Panc1 (cell line): Measurements from ENCODE around the gene RSAD2. TPM values are rescaled to one million over a fixed set of nuclear protein-coding genes. Genes with fewer than 3 reads are reported as not detected.

ENCODE experiments used
- ATAC-seq: fragments of 200-7000 bp; cut with Tn5 transposase; 2 replicates; pipeline ENCODE4 v1.9.1; 2020; ENCODE audit warnings: mild to moderate bottlenecking, moderate library complexity
- BruUV-seq: library from RNA; stranded (reverse); fragments of 400-500 nt; replicated peaks from 2 replicates; lab custom pipeline; 2021; lab: Mats Ljungman, UMichigan
- CTCF ChIA-PET: fragments of 300-600 bp; sonication (Branson Sonifier 250); formaldehyde crosslinking; loops from one replicate; lab custom pipeline; 2022; ENCODE audit warnings: antibody characterized with exemption; lab: Charles Lee
- POLR2A ChIA-PET: fragments of 300-600 bp; sonication (Branson Sonifier 250); formaldehyde crosslinking; loops from one replicate; lab custom pipeline; 2022; ENCODE audit warnings: antibody characterized with exemption; lab: Charles Lee
- DNase-seq: peaks from one replicate; pipeline ENCODE4 v3.0.0-alpha.2; 2010; ENCODE audit warnings: low read depth, low spot score
- H3K27ac ChIP-seq: 2 replicates; pipeline ENCODE4 v1.5.1; 2011; ENCODE audit warnings: mild to moderate bottlenecking, low read length, inconsistent platforms
- H3K27me3 ChIP-seq: fragments of 200-500 bp; sonication (Bioruptor generic); 2 replicates; pipeline ENCODE4 v1.6.0; 2014; ENCODE audit warnings: low read length, inconsistent platforms; ENCODE audit not compliant: control insufficient read depth, insufficient read depth
- H3K36me3 ChIP-seq: fragments of 200-500 bp; sonication (Bioruptor generic); 2 replicates; pipeline ENCODE4 v1.5.1; 2014; ENCODE audit warnings: inconsistent platforms, mild to moderate bottlenecking, low read length, moderate library complexity; ENCODE audit not compliant: control insufficient read depth, insufficient read depth
- H3K4me1 ChIP-seq: 2 replicates; pipeline ENCODE4 v1.5.1; 2011; ENCODE audit warnings: inconsistent platforms, mild to moderate bottlenecking, low read length, moderate library complexity; ENCODE audit not compliant: control insufficient read depth, insufficient read depth
- H3K4me3 ChIP-seq, 2 experiments: 2 replicates each; pipeline ENCODE4 v1.5.1; 2011 to 2012; ENCODE audit warnings: low read depth in 2 of 2, low read length in 2 of 2, mild to moderate bottlenecking in 2 of 2, inconsistent platforms in 1 of 2, moderate library complexity in 1 of 2
- H3K9me3 ChIP-seq: fragments of 200-500 bp; sonication (Bioruptor generic); 2 replicates; pipeline ENCODE4 v1.5.1; 2014; ENCODE audit warnings: low read depth, mild to moderate bottlenecking, inconsistent platforms, low read length, moderate library complexity; ENCODE audit not compliant: control insufficient read depth, insufficient read depth
- CTCF ChIP-seq: fragments of 450-650 bp; IDR thresholded peaks from 2 replicates; pipeline ENCODE4 v1.5.1; 2017; ENCODE audit warnings: mild to moderate bottlenecking
- POLR2AphosphoS5 ChIP-seq: IDR thresholded peaks from 2 replicates; pipeline ENCODE4 v1.6.1; 2012; ENCODE audit warnings: mild to moderate bottlenecking, low read depth, low read length, moderate library complexity
- REST ChIP-seq, 2 experiments: IDR thresholded peaks; 2 replicates each; pipeline ENCODE4 v1.6.1; 2011 to 2012; ENCODE audit warnings: low read depth in 2 of 2, control low read depth in 1 of 2, low read length in 1 of 2, mild to moderate bottlenecking in 1 of 2, moderate library complexity in 1 of 2; ENCODE audit not compliant: insufficient read depth in 1 of 2
- SIN3A ChIP-seq: IDR thresholded peaks from 2 replicates; pipeline ENCODE4 v1.6.1; 2012; ENCODE audit warnings: low read depth, mild to moderate bottlenecking, low read length, moderate library complexity, borderline replicate concordance; ENCODE audit not compliant: insufficient read depth
- TCF7L2 ChIP-seq: IDR thresholded peaks from 2 replicates; pipeline ENCODE4 v1.6.1; 2011; ENCODE audit warnings: mild to moderate bottlenecking, low read depth, low read length, inconsistent platforms
- in situ Hi-C: cut with HindIII; loops from 2 replicates; pipeline ENCODE4 v1.10.0; 2016; ENCODE audit warnings: low sequenced_read_pairs, low pct_unique_long_range_greater_than_20kb
- intact Hi-C: fragments of 100-400 bp; cut with micrococcal nuclease; formaldehyde crosslinking; loops from one replicate; pipeline ENCODE4 v1.10.0; 2022; ENCODE audit not compliant: unreplicated experiment
- total RNA-seq: library from RNA; stranded (reverse); gene quantifications from one replicate; pipeline ENCODE4 v1.2.1, GENCODE V29; 2021; ENCODE audit not compliant: unreplicated experiment

The RSAD2 gene
- total RNA-seq, 1 experiment from 2014 or later: 0.44 TPM

- intact Hi-C loops: no loop called here
- POLR2A ChIA-PET: no interaction called here
- ATAC-seq: no peak
- BruUV-seq: no TSS peak
- no peak overlapping the region for H3K27ac ChIP-seq
- H3K27me3 ChIP-seq: no peaks in the 10 kb centered on the region
- DNase-seq: no peak
- CTCF ChIA-PET: no interaction called here
- in situ Hi-C loops: no loop called here
- TF ChIP-seq REST (IDR thresholded peaks at IDR 0.05; ENCODE audit: insufficient read depth in 1 of 2, low read depth in 2 of 2, low read length in 1 of 2) (no peak), TCF7L2 (no peak), CTCF (no peak), SIN3A (no peak), POLR2AphosphoS5 (no peak)
- H3K4me1 ChIP-seq: no peaks in the 10 kb centered on the region
- H3K36me3 ChIP-seq: no peaks in the 10 kb centered on the region
- no peak overlapping the region for H3K4me3 ChIP-seq
- no peaks in the 10 kb centered on the region for H3K9me3 ChIP-seq
Observed at GRCh38 chr2:6929196-6929819, 51.7 kb downstream of the RSAD2 start.

- Histone ChIP-seq H3K4me1 (no peaks in the 10 kb centered on the region), H3K9me3 (no peaks in the 10 kb centered on the region), H3K36me3 (no peaks in the 10 kb centered on the region), H3K4me3 (no peak overlapping the region), H3K27me3 (no peaks in the 10 kb centered on the region), H3K27ac (no peak overlapping the region)
- intact Hi-C loops: no loop called here
- ChIA-PET CTCF (no interaction called here), POLR2A (no interaction called here)
- DNase-seq (no peak), ATAC-seq (no peak)
- in situ Hi-C loops: no loop called here
- TF ChIP-seq CTCF (no peak), SIN3A (no peak), TCF7L2 (no peak), POLR2AphosphoS5 (no peak), REST (IDR thresholded peaks at IDR 0.05; ENCODE audit: insufficient read depth in 1 of 2, low read depth in 2 of 2, low read length in 1 of 2) (no peak)
- BruUV-seq: no TSS peak
Observed at GRCh38 chr2:6930923-6931647, 53.5 kb downstream of the RSAD2 start.
